SH-SY5Y (cell line): ENCODE measurements around the gene CCDC174.

Source experiments
- GATA2 ChIP-seq: IDR thresholded peaks from 2 replicates; pipeline ENCODE4 v1.6.1; 2011; ENCODE audit warnings: mild to moderate bottlenecking, low read depth, low read length
- GATA3 ChIP-seq: IDR thresholded peaks from 2 replicates; pipeline ENCODE4 v1.6.1; 2011; ENCODE audit warnings: low read depth, mild to moderate bottlenecking, low read length, moderate library complexity

DNA sequence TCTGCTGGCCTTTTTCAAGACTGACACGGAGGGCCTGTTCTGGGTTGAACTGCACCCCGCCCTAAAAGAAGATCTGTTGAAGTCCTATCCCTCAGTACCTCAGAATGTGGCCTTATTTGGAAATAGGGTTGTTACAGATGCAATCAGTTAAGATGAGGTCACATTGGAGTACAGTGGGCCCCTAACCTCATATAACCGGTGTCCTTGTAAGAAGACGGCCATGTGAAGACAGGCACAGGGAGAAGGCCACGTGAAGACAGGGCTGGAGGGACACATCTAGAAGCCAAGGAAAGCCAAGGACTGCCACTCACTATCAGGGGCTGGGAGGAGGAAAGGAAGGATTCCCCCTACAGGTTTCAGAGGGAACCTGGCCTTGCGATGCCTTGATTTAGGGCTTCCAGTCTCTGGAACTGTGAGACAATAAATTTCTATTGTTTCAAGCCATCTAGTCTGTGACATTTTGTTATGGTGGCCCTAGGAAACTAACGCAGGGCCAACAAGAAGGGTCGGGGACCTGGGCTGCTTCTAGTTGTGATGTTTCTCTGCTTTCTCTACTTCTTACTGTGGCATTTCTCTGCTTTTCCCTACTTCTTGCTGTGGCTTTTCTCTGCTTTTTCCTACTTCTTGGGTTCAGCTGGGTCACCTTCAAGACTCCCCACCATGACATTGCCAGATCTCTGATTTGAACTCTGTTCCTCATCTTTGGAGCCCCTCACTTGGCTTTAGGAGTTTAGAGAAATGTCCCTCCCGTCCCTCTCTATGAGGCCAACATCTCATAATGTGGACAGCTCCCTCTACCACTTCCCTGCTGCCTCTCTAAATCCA, 4.8 kb upstream of the CCDC174 start:
- TF ChIP-seq GATA2: no peak
- no peak for TF ChIP-seq GATA3
